ENCODE results near the gene PCNT.

PCNT gene

DNA sequence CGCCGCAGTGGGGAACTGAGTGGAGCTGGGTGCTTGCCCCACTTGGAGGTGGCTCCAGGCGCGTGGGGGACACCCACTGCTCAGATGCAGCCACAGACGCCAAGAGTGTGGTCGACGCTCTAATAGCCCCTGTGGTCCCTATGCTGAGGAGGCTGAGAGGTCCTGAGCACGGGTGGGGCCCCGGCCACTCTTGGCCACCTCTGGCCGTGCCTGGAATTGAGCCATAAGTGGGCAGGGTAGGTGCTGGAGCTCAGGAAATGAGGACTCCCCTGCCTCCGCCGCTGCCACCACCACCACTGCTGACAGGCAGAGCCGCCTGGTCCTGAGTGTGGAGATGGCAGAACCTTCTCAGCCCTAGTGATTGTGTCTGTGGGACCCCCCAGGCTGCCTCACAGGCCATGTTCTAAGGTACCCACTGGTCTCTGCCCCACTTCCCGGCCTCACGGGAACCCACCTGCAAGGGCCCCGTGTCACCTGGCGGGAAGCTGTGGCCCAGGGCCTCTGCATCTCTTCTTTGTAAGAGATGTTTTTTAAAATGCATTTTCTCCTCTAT is 100.2 kb downstream of the PCNT start:
- no peak overlapping the region for H3K4me2 ChIP-seq (ENCODE audit: low read length)
- H3K36me3 ChIP-seq (replicated peaks; ENCODE audit: low read depth, low read length) = peaks cover 5% of the 10 kb centered on the region
- no peaks in the 10 kb centered on the region for H4K20me1 ChIP-seq (ENCODE audit: insufficient read depth, low read length)
- no peaks in the 10 kb centered on the region for H3K27me3 ChIP-seq (ENCODE audit: low read depth, low read length)
- no peak overlapping the region for H2AFZ ChIP-seq (ENCODE audit: low read depth, low read length)
- TF ChIP-seq EZH2phosphoT487 (IDR thresholded peaks at IDR 0.05; ENCODE audit: low read depth) = no peak
- TF ChIP-seq, protein P1, sequence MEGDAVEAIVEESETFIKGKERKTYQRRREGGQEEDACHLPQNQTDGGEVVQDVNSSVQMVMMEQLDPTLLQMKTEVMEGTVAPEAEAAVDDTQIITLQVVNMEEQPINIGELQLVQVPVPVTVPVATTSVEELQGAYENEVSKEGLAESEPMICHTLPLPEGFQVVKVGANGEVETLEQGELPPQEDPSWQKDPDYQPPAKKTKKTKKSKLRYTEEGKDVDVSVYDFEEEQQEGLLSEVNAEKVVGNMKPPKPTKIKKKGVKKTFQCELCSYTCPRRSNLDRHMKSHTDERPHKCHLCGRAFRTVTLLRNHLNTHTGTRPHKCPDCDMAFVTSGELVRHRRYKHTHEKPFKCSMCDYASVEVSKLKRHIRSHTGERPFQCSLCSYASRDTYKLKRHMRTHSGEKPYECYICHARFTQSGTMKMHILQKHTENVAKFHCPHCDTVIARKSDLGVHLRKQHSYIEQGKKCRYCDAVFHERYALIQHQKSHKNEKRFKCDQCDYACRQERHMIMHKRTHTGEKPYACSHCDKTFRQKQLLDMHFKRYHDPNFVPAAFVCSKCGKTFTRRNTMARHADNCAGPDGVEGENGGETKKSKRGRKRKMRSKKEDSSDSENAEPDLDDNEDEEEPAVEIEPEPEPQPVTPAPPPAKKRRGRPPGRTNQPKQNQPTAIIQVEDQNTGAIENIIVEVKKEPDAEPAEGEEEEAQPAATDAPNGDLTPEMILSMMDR (IDR thresholded peaks at IDR 0.05; ENCODE audit: low read depth, low read length) = no peak
- no peaks in the 10 kb centered on the region for H3K9me3 ChIP-seq (ENCODE audit: insufficient read depth, low read length)
- H3K9ac ChIP-seq (ENCODE audit: low read length) = no peak overlapping the region
- H3K79me2 ChIP-seq (ENCODE audit: low read length) = no peaks in the 10 kb centered on the region
- no peak overlapping the region for H3K27ac ChIP-seq (ENCODE audit: low read length)
- no peak overlapping the region for H3K4me3 ChIP-seq (ENCODE audit: low read length)
- H3K4me1 ChIP-seq (ENCODE audit: low read length) = no peaks in the 10 kb centered on the region

DNA sequence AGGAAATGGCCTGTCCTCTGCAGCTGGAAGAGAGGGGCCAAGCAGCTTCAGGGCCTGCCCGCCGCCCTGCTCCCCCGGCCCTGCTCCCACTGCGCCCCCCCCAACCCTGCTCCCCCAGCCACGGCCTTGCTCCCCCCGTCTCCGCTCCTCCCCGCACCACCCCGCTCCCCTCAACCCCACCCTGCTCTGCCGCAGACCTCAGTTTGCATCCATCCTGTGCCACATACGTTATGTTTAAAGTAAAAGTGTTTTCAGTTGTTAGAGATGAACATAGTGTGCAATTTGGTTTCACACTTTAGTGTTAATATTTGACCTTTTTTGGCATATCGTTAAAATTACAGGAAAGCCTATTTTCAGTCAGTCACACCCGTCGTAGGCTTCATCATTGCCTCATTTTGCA is 100.7 kb downstream of the PCNT start:
- no peak for TF ChIP-seq EZH2phosphoT487 (IDR thresholded peaks at IDR 0.05; ENCODE audit: low read depth)
- TF ChIP-seq, protein P1 (IDR thresholded peaks at IDR 0.05; ENCODE audit: low read depth, low read length) = no peak
- H4K20me1 ChIP-seq (ENCODE audit: insufficient read depth, low read length) = no peaks in the 10 kb centered on the region

DNA sequence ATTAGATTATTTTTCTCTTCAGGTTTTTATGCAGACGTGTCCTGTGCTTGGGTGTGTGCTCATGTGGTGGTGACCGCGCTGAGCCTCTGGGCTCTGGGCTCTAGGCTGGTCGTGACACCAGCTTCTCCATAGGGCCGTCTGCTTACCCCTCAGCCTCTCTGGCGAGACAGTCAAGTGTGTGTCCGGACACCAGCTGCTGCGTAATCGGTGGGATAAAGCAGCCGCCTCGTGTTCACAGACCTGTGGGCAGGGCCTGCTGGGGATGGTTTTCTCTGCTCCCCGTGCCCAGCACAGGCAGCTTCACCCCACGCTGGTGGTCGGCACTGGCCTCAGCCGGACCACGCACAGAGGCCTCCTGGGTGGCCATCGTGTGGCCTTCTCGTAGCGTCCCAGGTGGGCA is 101.1 kb downstream of the PCNT start:
- Histone ChIP-seq H3K4me1 (ENCODE audit: low read length) (no peaks in the 10 kb centered on the region), H2AFZ (ENCODE audit: low read depth, low read length) (no peak overlapping the region), H3K36me3 (replicated peaks; ENCODE audit: low read depth, low read length) (peaks cover 5% of the 10 kb centered on the region), H3K27ac (ENCODE audit: low read length) (no peak overlapping the region), H3K27me3 (ENCODE audit: low read depth, low read length) (no peaks in the 10 kb centered on the region), H3K4me3 (ENCODE audit: low read length) (no peak overlapping the region), H3K9me3 (ENCODE audit: insufficient read depth, low read length) (no peaks in the 10 kb centered on the region), H4K20me1 (ENCODE audit: insufficient read depth, low read length) (no peaks in the 10 kb centered on the region), H3K4me2 (ENCODE audit: low read length) (no peak overlapping the region), H3K79me2 (ENCODE audit: low read length) (no peaks in the 10 kb centered on the region), H3K9ac (ENCODE audit: low read length) (no peak overlapping the region)
- TF ChIP-seq, protein P1 (IDR thresholded peaks at IDR 0.05; ENCODE audit: low read depth, low read length) = no peak
- TF ChIP-seq EZH2phosphoT487 (IDR thresholded peaks at IDR 0.05; ENCODE audit: low read depth) = no peak

More for the DNA sequence above, 100.7 kb downstream of the PCNT start:
- H3K9me3 ChIP-seq (ENCODE audit: insufficient read depth, low read length) = no peaks in the 10 kb centered on the region
- H2AFZ ChIP-seq (ENCODE audit: low read depth, low read length) = no peak overlapping the region
- H3K4me3 ChIP-seq (ENCODE audit: low read length) = no peak overlapping the region
- no peaks in the 10 kb centered on the region for H3K27me3 ChIP-seq (ENCODE audit: low read depth, low read length)
- no peaks in the 10 kb centered on the region for H3K79me2 ChIP-seq (ENCODE audit: low read length)
- no peak overlapping the region for H3K4me2 ChIP-seq (ENCODE audit: low read length)
- H3K4me1 ChIP-seq (ENCODE audit: low read length) = no peaks in the 10 kb centered on the region
- H3K27ac ChIP-seq (ENCODE audit: low read length) = no peak overlapping the region
- peaks cover 5% of the 10 kb centered on the region for H3K36me3 ChIP-seq (replicated peaks; ENCODE audit: low read depth, low read length)
- no peak overlapping the region for H3K9ac ChIP-seq (ENCODE audit: low read length)

DNA sequence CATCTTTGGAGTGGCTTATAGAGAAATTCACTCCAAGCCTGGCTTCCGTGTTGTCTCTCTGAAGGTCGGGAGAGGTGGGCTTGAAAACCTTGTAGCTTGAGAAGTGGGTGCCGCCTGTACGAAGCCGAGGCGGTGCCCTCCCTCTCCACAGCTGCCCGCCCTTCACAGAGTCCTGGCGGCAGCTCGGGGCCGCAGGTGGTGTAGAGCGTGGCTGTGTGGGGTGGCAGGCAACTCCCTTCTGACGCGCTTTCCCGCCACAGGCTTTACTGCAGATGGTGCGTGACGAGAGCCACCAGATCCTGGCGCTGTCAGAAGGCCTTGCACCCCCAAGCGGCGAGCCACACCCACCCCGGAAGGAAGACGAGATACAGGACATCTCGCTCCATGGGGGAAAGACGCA is 101.6 kb downstream of the PCNT start:
- H4K20me1 ChIP-seq (ENCODE audit: insufficient read depth, low read length) = no peaks in the 10 kb centered on the region
- no peak overlapping the region for H3K4me3 ChIP-seq (ENCODE audit: low read length)
- no peaks in the 10 kb centered on the region for H3K27me3 ChIP-seq (ENCODE audit: low read depth, low read length)
- no peak overlapping the region for H2AFZ ChIP-seq (ENCODE audit: low read depth, low read length)
- H3K36me3 ChIP-seq (replicated peaks; ENCODE audit: low read depth, low read length) = peaks cover 5% of the 10 kb centered on the region
- no peak overlapping the region for H3K4me2 ChIP-seq (ENCODE audit: low read length)
- TF ChIP-seq, protein P1 (IDR thresholded peaks at IDR 0.05; ENCODE audit: low read depth, low read length) = no peak
- TF ChIP-seq EZH2phosphoT487 (IDR thresholded peaks at IDR 0.05; ENCODE audit: low read depth) = no peak
- no peak overlapping the region for H3K9ac ChIP-seq (ENCODE audit: low read length)
- H3K27ac ChIP-seq (ENCODE audit: low read length) = no peak overlapping the region
- H3K79me2 ChIP-seq (ENCODE audit: low read length) = no peaks in the 10 kb centered on the region
- H3K9me3 ChIP-seq (ENCODE audit: insufficient read depth, low read length) = no peaks in the 10 kb centered on the region
- H3K4me1 ChIP-seq (ENCODE audit: low read length) = no peaks in the 10 kb centered on the region

Measured in OCI-LY3 (cell line).